ENCODE measurements around the gene ITGA6. TPM values are rescaled to one million over a fixed set of nuclear protein-coding genes. Genes with fewer than 3 reads are reported as not detected.
A peak's percentile ranks its signal among the peaks of the same experiment; 100 is the strongest.

The ITGA6 gene
- total RNA-seq, 1 donor from 2014 or later = 0.81 TPM

- H3K9me3 Mint-ChIP-seq (ENCODE audit: unreplicated experiment) = peaks cover 2% of the 10 kb centered on the region
- no peaks in the 10 kb centered on the region for H3K4me1 Mint-ChIP-seq (ENCODE audit: low read depth, unreplicated experiment)
- no peak for TF ChIP-seq CTCF (IDR thresholded peaks at IDR 0.05; ENCODE audit: partially characterized antibody, unreplicated experiment)
- no peak overlapping the region for H3K4me3 Mint-ChIP-seq (ENCODE audit: unreplicated experiment)
- H3K27ac Mint-ChIP-seq (ENCODE audit: unreplicated experiment) = no peak overlapping the region
- DNase-seq = no peak
- H3K27me3 Mint-ChIP-seq (ENCODE audit: unreplicated experiment) = peaks cover 2% of the 10 kb centered on the region
- H3K36me3 Mint-ChIP-seq (ENCODE audit: unreplicated experiment) = peaks cover 14% of the 10 kb centered on the region
Measured at GRCh38 chr2:172550419-172550818, 123.0 kb downstream of the ITGA6 start.

- Mint-ChIP-seq H3K27me3 (ENCODE audit: unreplicated experiment) (peaks cover 3% of the 10 kb centered on the region), H3K27ac (ENCODE audit: unreplicated experiment) (no peak overlapping the region), H3K36me3 (ENCODE audit: unreplicated experiment) (peaks cover 14% of the 10 kb centered on the region), H3K4me1 (ENCODE audit: low read depth, unreplicated experiment) (no peaks in the 10 kb centered on the region), H3K4me3 (ENCODE audit: unreplicated experiment) (no peak overlapping the region), H3K9me3 (ENCODE audit: unreplicated experiment) (peaks cover 2% of the 10 kb centered on the region)
- DNase-seq = no peak
- TF ChIP-seq CTCF (IDR thresholded peaks at IDR 0.05; ENCODE audit: partially characterized antibody, unreplicated experiment) = no peak
Measured at GRCh38 chr2:172551271-172551670, 123.9 kb downstream of the ITGA6 start.

GRCh38 chr2:172552547-172553291 is 125.3 kb downstream of the ITGA6 start:
- H3K36me3 Mint-ChIP-seq (ENCODE audit: unreplicated experiment) = peaks cover 8% of the 10 kb centered on the region
- H3K4me3 Mint-ChIP-seq (ENCODE audit: unreplicated experiment) = no peak overlapping the region
- H3K27me3 Mint-ChIP-seq (ENCODE audit: unreplicated experiment) = peaks cover 3% of the 10 kb centered on the region
- DNase-seq = no peak
- no peaks in the 10 kb centered on the region for H3K9me3 Mint-ChIP-seq (ENCODE audit: unreplicated experiment)
- H3K27ac Mint-ChIP-seq (ENCODE audit: unreplicated experiment) = no peak overlapping the region
- peaks cover 2% of the 10 kb centered on the region for H3K4me1 Mint-ChIP-seq (ENCODE audit: low read depth, unreplicated experiment)
- no peak for TF ChIP-seq CTCF (IDR thresholded peaks at IDR 0.05; ENCODE audit: partially characterized antibody, unreplicated experiment)

GRCh38 chr2:172554352-172555271 is 127.2 kb downstream of the ITGA6 start:
- Mint-ChIP-seq H3K9me3 (ENCODE audit: unreplicated experiment) (no peaks in the 10 kb centered on the region), H3K4me3 (ENCODE audit: unreplicated experiment) (no peak overlapping the region), H3K4me1 (ENCODE audit: low read depth, unreplicated experiment) (peaks cover 2% of the 10 kb centered on the region), H3K27ac (ENCODE audit: unreplicated experiment) (no peak overlapping the region), H3K27me3 (ENCODE audit: unreplicated experiment) (peaks cover 3% of the 10 kb centered on the region), H3K36me3 (ENCODE audit: unreplicated experiment) (no peaks in the 10 kb centered on the region)
- DNase-seq = no peak
- no peak for TF ChIP-seq CTCF (IDR thresholded peaks at IDR 0.05; ENCODE audit: partially characterized antibody, unreplicated experiment)

- peak overlapping the region; percentile 98 for H3K27ac Mint-ChIP-seq (ENCODE audit: unreplicated experiment)
- DNase-seq = no peak
- H3K27me3 Mint-ChIP-seq (ENCODE audit: unreplicated experiment) = peaks cover 3% of the 10 kb centered on the region
- no peaks in the 10 kb centered on the region for H3K36me3 Mint-ChIP-seq (ENCODE audit: unreplicated experiment)
- peak overlapping the region; percentile 98 for H3K4me3 Mint-ChIP-seq (ENCODE audit: unreplicated experiment)
- peaks cover 2% of the 10 kb centered on the region for H3K4me1 Mint-ChIP-seq (ENCODE audit: low read depth, unreplicated experiment)
- no peak for TF ChIP-seq CTCF (IDR thresholded peaks at IDR 0.05; ENCODE audit: partially characterized antibody, unreplicated experiment)
- H3K9me3 Mint-ChIP-seq (ENCODE audit: unreplicated experiment) = no peaks in the 10 kb centered on the region
Measured at GRCh38 chr2:172555272-172555521, 127.8 kb downstream of the ITGA6 start.

Measured in glutamatergic neuron (in vitro differentiated cells).